ENCODE data around the gene MAP3K5. TPM values are rescaled to one million over a fixed set of nuclear protein-coding genes. Genes with fewer than 3 reads are reported as not detected.

MAP3K5 gene
- total RNA-seq, 4 donors from 2014 or later, result 16.2 to 52.7 (median 34.8) TPM

DNA sequence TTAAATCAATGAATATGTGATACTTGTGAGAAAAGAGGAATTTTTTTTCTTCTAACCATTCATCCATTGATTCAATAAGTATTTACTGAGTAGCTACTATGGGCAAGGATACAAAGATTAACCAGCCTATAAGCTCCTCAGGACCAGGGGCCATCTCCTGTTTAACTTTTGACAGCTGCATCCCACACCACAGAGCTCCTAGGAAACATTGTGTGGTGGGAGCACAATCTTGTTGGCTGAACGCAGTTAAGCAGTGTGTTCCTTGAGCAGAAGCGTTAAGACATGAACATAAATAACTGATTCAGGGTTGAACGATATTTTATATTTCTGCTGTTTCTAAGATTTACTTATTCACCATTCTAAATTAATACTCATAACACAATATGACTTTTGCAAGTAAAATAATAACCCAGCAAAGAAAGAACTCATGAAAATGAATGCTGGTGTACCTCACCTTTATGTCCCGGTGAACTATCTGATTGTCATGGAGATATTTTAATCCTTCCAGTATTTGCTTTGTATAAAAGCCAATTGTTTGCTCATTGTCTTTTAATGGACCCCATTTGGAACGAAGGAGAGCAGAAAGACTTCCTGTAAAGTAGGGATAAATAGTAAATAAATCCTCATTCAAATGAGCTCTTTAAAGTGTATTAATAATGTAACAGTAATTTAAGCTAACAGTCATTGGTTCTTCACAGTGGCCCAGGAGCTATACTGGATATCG lies 179.4 kb downstream of the MAP3K5 start:
- DNase-seq, result no peak
- in situ Hi-C loops (cut with MboI; ENCODE audit: low pct_ligation_motif_present in 1 of 4, low pct_unique_long_range_greater_than_20kb in 1 of 4, low sequenced_read_pairs in 3 of 4) (no loop called here), intact Hi-C loops (cut with DNase I; ENCODE audit: low total_unique reads) (no loop called here)
- Histone ChIP-seq H3K27ac (no peak overlapping the region), H3K36me3 (peaks cover 0 to 6% (median 0%) of the 10 kb centered on the region in 4 donors), H3K4me1 (peaks cover 5 to 26% (median 22%) of the 10 kb centered on the region in 4 donors), H3K9me3 (no peaks in the 10 kb centered on the region), H3K4me3 (no peak overlapping the region), H3K27me3 (no peaks in the 10 kb centered on the region)
- 79 to 87% methylated on average over 3 to 6 of the region's 6 CpGs for WGBS, 2 donors (ENCODE audit: low coverage in 1 of 2)
- TF ChIP-seq POLR2AphosphoS5 (IDR thresholded peaks at IDR 0.05), result no peak

DNA sequence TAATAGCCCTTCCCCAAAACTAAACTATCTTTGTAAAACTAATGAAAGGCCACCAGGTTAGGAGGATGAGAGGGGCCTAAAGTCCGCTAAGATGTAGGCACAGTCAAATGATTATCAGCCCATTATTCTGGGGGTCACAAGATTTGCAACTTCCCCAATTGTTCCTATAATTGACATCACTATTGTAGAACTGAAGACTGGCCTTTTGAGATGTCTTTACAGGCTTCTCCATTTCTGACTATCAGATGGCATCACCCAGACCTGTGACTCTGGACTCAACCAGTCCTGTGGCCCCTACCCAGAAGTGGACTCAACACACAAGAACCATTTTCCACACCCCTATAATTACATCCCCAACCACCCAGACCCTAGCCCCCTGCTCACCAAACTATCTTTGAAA lies 180.5 kb downstream of the MAP3K5 start:
- Histone ChIP-seq H3K9me3 (no peaks in the 10 kb centered on the region), H3K4me1 (peaks cover 5 to 36% (median 26%) of the 10 kb centered on the region in 4 donors), H3K27me3 (no peaks in the 10 kb centered on the region), H3K36me3 (peaks cover 0 to 6% (median 0%) of the 10 kb centered on the region in 4 donors), H3K4me3 (no peak overlapping the region), H3K27ac (no peak overlapping the region)
- in situ Hi-C loops (cut with MboI; ENCODE audit: low pct_ligation_motif_present in 1 of 4, low pct_unique_long_range_greater_than_20kb in 1 of 4, low sequenced_read_pairs in 3 of 4), result no loop called here
- no peak for TF ChIP-seq POLR2A (IDR thresholded peaks at IDR 0.05)
- TF ChIP-seq POLR2AphosphoS5 (IDR thresholded peaks at IDR 0.05), result no peak
- TF ChIP-seq, protein P1, sequence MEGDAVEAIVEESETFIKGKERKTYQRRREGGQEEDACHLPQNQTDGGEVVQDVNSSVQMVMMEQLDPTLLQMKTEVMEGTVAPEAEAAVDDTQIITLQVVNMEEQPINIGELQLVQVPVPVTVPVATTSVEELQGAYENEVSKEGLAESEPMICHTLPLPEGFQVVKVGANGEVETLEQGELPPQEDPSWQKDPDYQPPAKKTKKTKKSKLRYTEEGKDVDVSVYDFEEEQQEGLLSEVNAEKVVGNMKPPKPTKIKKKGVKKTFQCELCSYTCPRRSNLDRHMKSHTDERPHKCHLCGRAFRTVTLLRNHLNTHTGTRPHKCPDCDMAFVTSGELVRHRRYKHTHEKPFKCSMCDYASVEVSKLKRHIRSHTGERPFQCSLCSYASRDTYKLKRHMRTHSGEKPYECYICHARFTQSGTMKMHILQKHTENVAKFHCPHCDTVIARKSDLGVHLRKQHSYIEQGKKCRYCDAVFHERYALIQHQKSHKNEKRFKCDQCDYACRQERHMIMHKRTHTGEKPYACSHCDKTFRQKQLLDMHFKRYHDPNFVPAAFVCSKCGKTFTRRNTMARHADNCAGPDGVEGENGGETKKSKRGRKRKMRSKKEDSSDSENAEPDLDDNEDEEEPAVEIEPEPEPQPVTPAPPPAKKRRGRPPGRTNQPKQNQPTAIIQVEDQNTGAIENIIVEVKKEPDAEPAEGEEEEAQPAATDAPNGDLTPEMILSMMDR (IDR thresholded peaks at IDR 0.05), result no peak
- TF ChIP-seq EP300 (IDR thresholded peaks at IDR 0.05; ENCODE audit: low read depth), result no peak
- 96% methylated on average over 1 of the region's 1 CpG; no CpG with 5 or more reads in 1 of the 2 donors for WGBS, 2 donors (ENCODE audit: low coverage in 1 of 2)
- intact Hi-C loops (cut with DNase I; ENCODE audit: low total_unique reads), result no loop called here
- DNase-seq, result no peak

DNA sequence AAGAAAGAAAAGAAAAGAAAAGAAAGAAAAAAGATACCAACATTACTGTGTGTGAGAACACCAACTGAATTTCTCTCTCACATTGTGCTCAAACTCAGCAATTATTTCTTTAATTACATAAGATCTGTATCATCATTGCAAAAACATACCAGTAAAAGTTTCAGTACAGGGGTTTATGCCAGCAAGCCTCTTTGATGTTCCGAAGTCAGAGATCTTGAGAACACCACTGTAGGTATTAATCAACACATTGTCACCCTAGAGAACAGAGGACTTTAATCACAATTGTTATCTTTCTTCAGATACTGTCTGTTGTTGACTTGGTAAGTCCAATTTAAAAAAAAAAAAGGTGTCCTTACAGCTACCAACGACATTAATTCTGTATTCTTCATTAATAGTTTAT lies 181.1 kb downstream of the MAP3K5 start:
- DNase-seq, result no peak
- no peak overlapping the region for H3K4me3 ChIP-seq
- in situ Hi-C loops (cut with MboI; ENCODE audit: low pct_ligation_motif_present in 1 of 4, low pct_unique_long_range_greater_than_20kb in 1 of 4, low sequenced_read_pairs in 3 of 4), result no loop called here
- intact Hi-C loops (cut with DNase I; ENCODE audit: low total_unique reads), result no loop called here
- H3K4me1 ChIP-seq, result peaks cover 5 to 36% (median 26%) of the 10 kb centered on the region in 4 donors
- H3K9me3 ChIP-seq, result no peaks in the 10 kb centered on the region
- WGBS, 2 donors (ENCODE audit: low coverage in 1 of 2), result 79 to 95% methylated on average over 2 of the region's 2 CpGs
- TF ChIP-seq POLR2A (IDR thresholded peaks at IDR 0.05), result no peak
- TF ChIP-seq, protein P1 (IDR thresholded peaks at IDR 0.05), result no peak
- no peak for TF ChIP-seq EP300 (IDR thresholded peaks at IDR 0.05; ENCODE audit: low read depth)
- no peak for TF ChIP-seq POLR2AphosphoS5 (IDR thresholded peaks at IDR 0.05)
- H3K27me3 ChIP-seq, result no peaks in the 10 kb centered on the region
- H3K36me3 ChIP-seq, result peaks cover 0 to 6% (median 0%) of the 10 kb centered on the region in 4 donors
- peak overlapping the region in 2 of 4 donors; percentile 75 to 76 for H3K27ac ChIP-seq

DNA sequence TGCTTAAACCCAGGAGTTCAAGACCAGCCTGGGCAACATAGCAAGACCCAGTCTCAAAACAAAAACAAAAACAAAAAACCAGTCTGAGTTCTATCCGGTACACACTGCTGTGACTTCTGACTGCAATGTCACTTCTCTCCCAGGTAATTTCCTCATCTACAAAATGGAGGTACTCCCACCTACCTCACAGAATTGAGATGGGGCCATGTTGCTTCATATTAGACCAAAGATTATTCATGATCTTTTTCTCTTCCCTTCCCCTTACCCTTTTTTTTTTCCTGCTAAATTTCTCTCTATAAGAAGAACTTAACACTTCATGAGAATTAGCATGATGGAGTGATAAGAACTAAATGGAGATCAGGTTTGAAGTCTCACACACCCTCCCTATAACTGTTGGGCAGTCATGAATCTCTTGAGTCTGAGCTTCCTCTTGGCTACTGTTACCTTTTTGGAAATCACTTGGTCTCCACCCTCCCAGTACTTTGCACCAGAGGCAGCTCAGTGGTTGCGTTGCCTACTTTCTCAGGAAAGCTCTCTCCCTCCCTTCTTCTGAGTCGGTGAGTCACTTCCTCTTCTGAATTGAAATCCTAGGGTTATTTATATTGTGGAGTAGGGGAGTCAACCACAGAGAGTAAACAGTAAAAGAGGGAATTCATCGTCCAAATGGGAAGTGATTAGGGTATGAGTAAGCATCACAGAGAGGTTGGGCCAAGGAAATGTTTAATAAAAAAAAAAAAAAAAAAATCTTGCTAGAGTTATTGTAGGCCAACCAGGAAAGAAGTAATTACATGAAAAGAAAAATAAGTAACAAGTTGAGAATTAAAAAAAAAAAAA lies 182.2 kb downstream of the MAP3K5 start:
- H3K9me3 ChIP-seq, result no peaks in the 10 kb centered on the region
- no peaks in the 10 kb centered on the region for H3K27me3 ChIP-seq
- in situ Hi-C loops (cut with MboI; ENCODE audit: low pct_ligation_motif_present in 1 of 4, low pct_unique_long_range_greater_than_20kb in 1 of 4, low sequenced_read_pairs in 3 of 4) (no loop called here), intact Hi-C loops (cut with DNase I; ENCODE audit: low total_unique reads) (no loop called here)
- peak; percentile 50 to 77 (median 57) for TF ChIP-seq POLR2AphosphoS5 (IDR thresholded peaks at IDR 0.05)
- no peak for TF ChIP-seq POLR2A (IDR thresholded peaks at IDR 0.05)
- TF ChIP-seq EP300 (IDR thresholded peaks at IDR 0.05; ENCODE audit: low read depth), result no peak
- TF ChIP-seq, protein P1 (IDR thresholded peaks at IDR 0.05), result no peak
- H3K4me3 ChIP-seq, result no peak overlapping the region
- H3K4me1 ChIP-seq, result peaks cover 5 to 40% (median 28%) of the 10 kb centered on the region in 4 donors
- DNase-seq, result peak; percentile 72
- peak overlapping the region; percentile 75 to 76 (median 76) for H3K27ac ChIP-seq
- 0 to 32% methylated on average over 1 to 4 of the region's 4 CpGs for WGBS, 2 donors (ENCODE audit: low coverage in 1 of 2)
- peaks cover 0 to 6% (median 0%) of the 10 kb centered on the region in 4 donors for H3K36me3 ChIP-seq
